Osteocyte (in vitro differentiated cells): ENCODE measurements around the gene PRSS36. TPM values are rescaled to one million over a fixed set of nuclear protein-coding genes. Genes with fewer than 3 reads are reported as not detected.
"Not testable (repeated sequence)": the region's sequence is repeated elsewhere in the genome, so short reads cannot be mapped to it uniquely, and the experiment has no call there.

ENCODE experiments used
- DNase-seq: peaks from one replicate; pipeline ENCODE4 v3.0.0; 2021; ENCODE audit warnings: mixed read lengths; ENCODE audit not compliant: unreplicated experiment; ENCODE audit errors: extremely low spot score
- H3K27ac Mint-ChIP-seq: one replicate; pipeline ENCODE4 v1.8.0; 2021; ENCODE audit warnings: mild to moderate bottlenecking, mixed read lengths; ENCODE audit not compliant: unreplicated experiment
- H3K27me3 Mint-ChIP-seq: one replicate; pipeline ENCODE4 v1.8.0; 2021; ENCODE audit warnings: mixed read lengths; ENCODE audit not compliant: unreplicated experiment
- H3K36me3 Mint-ChIP-seq: one replicate; pipeline ENCODE4 v1.8.0; 2021; ENCODE audit warnings: mixed read lengths; ENCODE audit not compliant: unreplicated experiment
- H3K4me1 Mint-ChIP-seq: one replicate; pipeline ENCODE4 v1.8.0; 2021; ENCODE audit warnings: mixed read lengths; ENCODE audit not compliant: unreplicated experiment
- H3K4me3 Mint-ChIP-seq: one replicate; pipeline ENCODE4 v1.8.0; 2021; ENCODE audit warnings: mild to moderate bottlenecking, moderate library complexity, mixed read lengths; ENCODE audit not compliant: unreplicated experiment
- H3K9me3 Mint-ChIP-seq: one replicate; pipeline ENCODE4 v1.8.0; 2021; ENCODE audit warnings: mixed read lengths; ENCODE audit not compliant: unreplicated experiment
- total RNA-seq: library from RNA; stranded (reverse); gene quantifications from 2 replicates; pipeline ENCODE4 v1.2.1, GENCODE V29; 2021
- TF ChIP-seq, protein P1 (sequence below): fragments of 200-600 bp; sonication (generic); IDR thresholded peaks from 2 replicates; pipeline ENCODE4 v1.5.0; 2021; ENCODE audit warnings: antibody characterized with exemption, mild to moderate bottlenecking, moderate library complexity

PRSS36 gene
- total RNA-seq, 1 donor from 2014 or later: 0.67 TPM

DNA sequence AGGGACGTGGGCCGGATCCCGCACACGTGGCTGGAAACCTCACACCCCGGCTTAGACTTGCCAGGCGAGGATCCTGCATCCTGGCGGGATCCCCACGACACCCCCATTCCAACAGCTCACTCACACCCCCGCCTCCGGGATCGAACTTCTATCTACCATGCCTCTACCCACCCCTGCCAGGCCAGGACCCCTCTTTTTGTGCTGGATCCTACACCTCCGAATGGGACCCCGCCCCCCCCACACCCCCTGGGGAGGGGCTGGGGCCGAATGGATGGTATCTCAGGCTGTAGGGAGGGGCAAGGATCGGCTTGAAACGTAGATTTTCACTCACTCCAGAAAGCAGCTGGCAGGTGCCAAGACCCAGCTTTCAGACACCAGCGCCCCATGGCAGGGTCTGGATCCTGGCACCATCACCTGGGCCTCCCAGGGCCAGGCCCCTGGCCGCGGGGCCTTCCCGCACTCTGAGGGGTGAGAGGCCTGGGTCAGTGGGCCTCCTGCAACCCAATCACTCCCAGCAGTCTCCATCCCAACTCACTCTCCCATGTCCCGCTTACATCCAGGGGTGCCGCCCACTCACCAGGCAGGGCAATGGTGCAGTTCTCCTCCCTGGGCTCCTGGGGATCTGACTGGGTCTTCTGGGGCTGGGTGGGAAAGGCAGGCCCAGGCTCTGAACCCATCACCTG lies 6.7 kb downstream of the PRSS36 start:
- peak overlapping the region; percentile 60 for H3K4me3 Mint-ChIP-seq
- DNase-seq: no peak
- peaks cover 16% of the 10 kb centered on the region for H3K4me1 Mint-ChIP-seq
- no peaks in the 10 kb centered on the region for H3K9me3 Mint-ChIP-seq
- H3K27me3 Mint-ChIP-seq: peaks cover 18% of the 10 kb centered on the region
- H3K27ac Mint-ChIP-seq: no peak overlapping the region
- TF ChIP-seq, protein P1, sequence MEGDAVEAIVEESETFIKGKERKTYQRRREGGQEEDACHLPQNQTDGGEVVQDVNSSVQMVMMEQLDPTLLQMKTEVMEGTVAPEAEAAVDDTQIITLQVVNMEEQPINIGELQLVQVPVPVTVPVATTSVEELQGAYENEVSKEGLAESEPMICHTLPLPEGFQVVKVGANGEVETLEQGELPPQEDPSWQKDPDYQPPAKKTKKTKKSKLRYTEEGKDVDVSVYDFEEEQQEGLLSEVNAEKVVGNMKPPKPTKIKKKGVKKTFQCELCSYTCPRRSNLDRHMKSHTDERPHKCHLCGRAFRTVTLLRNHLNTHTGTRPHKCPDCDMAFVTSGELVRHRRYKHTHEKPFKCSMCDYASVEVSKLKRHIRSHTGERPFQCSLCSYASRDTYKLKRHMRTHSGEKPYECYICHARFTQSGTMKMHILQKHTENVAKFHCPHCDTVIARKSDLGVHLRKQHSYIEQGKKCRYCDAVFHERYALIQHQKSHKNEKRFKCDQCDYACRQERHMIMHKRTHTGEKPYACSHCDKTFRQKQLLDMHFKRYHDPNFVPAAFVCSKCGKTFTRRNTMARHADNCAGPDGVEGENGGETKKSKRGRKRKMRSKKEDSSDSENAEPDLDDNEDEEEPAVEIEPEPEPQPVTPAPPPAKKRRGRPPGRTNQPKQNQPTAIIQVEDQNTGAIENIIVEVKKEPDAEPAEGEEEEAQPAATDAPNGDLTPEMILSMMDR: no peak
- no peaks in the 10 kb centered on the region for H3K36me3 Mint-ChIP-seq

DNA sequence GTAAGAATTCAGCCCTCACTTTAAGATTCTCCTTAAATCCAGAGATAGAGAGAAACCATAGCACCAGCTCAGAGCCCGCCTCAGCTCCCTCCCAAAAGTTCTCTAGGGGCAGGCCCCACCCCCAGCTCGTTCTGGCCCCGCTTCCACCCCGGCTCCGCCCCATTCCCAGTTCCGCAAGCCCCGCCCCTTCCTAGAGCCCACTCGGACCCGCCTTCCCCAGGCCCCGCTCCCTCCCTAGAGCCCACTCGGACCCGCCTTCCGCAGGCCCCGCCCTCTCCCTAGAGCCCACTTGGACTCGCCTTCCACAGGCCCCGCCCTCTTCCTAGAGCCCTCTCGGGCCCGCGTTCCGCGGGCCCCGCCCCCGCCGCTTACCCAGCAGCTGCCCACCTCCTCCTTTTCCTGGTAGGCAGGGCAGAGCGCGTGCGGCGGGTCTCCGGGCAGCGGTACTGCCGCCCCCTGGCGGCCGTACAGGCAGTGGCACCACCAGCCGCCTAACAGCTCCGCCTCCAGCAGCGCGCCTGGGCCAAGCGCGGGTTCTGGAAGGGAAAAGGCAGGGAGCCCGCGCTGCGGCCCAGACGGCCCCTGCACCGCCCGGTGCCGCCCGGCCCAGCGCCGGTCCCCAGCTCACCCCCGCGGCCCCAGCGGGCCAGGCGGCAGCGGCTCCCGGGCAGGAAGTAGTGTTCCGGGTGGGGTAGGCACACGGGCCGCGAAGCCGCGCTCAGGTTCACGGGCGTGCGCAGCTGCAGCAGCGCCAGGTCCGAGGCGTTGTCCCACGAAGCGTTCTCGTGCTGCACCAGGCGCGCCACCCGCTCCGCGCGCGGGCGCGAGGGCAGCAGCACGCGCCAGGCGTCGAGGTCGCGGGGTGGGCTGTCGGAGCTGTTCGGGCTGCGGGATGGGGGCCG lies 7.5 kb downstream of the PRSS36 start:
- Mint-ChIP-seq H3K27me3 (peaks cover 12% of the 10 kb centered on the region), H3K9me3 (no peaks in the 10 kb centered on the region), H3K4me3 (peak overlapping the region; percentile 72), H3K36me3 (no peaks in the 10 kb centered on the region), H3K27ac (peak overlapping the region; percentile 94), H3K4me1 (peaks cover 14% of the 10 kb centered on the region)
- TF ChIP-seq, protein P1: peak; percentile 97
- DNase-seq: peak; percentile 100

DNA sequence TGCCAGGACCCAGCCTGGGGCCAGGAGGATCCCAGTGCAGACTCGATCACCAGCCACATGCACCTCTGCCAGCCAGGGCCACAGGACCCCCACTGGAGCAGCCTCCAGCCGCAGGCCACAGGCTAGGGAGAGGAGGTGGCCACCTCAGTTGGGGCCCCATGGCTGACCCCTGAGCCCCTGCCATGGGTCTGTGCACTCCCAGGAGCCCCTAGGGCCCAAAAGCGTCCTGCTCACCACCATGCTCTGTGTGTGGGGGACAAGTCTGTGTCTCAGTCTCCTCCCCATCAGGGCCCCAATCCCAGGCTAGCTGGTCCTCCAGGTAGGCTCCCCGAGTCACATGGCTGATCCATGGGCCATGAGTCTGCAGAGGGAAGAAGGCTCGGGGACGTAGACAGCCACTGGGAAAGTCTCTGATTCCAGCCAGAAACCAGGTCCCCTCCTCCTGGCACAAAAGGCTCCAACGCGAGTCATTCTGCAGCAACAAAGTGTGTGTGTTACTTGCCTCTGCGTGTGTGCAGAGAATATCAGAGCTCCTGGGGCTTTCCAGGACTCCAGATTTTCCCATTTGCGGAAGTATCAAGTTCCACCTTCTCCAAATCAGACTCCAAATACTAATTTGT lies 8.3 kb downstream of the PRSS36 start:
- Mint-ChIP-seq H3K27me3 (peaks cover 5% of the 10 kb centered on the region), H3K27ac (peak overlapping the region; percentile 94), H3K9me3 (no peaks in the 10 kb centered on the region), H3K4me1 (peaks cover 14% of the 10 kb centered on the region), H3K4me3 (peak overlapping the region; percentile 72), H3K36me3 (no peaks in the 10 kb centered on the region)
- DNase-seq: no peak
- TF ChIP-seq, protein P1: no peak

DNA sequence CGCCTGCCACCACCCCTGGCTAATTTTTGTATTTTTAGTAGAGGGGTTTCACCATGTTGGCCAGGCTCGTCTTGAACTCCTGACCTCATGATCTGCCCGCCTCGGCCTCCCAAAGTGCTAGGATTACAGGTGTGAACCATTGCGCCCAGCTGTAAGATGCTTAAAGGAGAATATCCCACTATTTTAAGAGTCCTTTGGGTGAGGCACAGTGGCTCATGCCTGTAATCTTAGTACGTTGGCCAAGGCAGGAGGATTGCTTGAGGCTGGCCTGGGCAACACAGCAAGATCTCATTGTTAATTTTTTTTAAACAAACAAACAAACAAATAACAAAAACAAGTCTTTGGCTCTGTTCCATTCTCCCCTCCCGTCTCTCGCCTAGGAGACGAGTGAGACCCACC lies 8.8 kb downstream of the PRSS36 start:
- not testable (repeated sequence) for H3K9me3 Mint-ChIP-seq, H3K36me3 Mint-ChIP-seq, DNase-seq, H3K4me3 Mint-ChIP-seq, H3K27me3 Mint-ChIP-seq, H3K27ac Mint-ChIP-seq
- peaks cover 14% of the 10 kb centered on the region for H3K4me1 Mint-ChIP-seq

DNA sequence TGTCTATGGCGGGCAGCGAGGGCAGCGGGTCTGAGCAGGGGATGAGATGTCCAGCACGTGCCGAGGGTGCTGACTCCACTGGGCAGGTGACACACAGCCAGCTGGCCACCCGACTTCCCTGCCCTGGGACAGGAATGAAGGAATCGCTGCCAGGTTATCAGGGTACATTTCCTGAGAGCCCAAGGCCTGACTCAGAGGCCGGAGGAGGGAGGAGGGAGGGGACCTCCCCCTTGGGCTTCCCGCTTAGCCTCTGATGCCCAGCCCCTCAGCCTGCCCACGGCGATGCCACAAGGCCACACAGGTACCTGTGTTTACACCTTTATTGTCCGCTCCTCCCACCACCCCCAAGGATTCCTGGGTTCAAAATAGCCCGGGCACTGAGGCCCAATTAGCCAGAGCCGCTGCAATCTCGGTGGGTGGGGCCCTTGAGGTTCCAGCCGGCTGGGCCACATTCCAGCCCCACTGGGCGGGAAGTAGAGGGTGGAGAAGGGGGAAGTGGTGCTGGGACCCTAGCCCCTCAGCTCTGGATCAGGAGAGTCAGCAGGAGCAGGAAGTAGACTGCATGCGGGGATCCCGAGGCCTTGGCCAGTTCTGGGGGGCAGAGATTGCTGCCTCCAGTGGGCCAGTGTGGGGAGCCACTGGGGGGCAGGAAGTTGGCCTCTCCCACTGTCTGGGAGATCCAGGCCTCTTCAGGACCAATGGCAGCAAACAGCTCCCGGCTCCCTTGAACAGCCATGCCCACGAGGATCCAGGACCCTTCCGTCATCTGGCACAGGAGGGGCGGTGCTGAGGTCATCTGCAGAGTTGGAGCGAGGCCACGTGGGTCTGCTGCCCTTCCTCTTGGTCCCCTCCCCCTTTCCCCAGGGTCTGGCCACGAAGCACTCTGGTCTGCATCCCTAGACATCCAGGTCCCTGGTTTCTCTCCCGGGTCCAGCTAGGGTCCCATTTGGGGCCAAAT lies 11.0 kb downstream of the PRSS36 start:
- no peaks in the 10 kb centered on the region for H3K36me3 Mint-ChIP-seq
- TF ChIP-seq, protein P1: no peak
- DNase-seq: no peak
- H3K4me1 Mint-ChIP-seq: peaks cover 18% of the 10 kb centered on the region
- no peaks in the 10 kb centered on the region for H3K9me3 Mint-ChIP-seq
- H3K27me3 Mint-ChIP-seq: no peaks in the 10 kb centered on the region
- no peak overlapping the region for H3K27ac Mint-ChIP-seq
- no peak overlapping the region for H3K4me3 Mint-ChIP-seq

DNA sequence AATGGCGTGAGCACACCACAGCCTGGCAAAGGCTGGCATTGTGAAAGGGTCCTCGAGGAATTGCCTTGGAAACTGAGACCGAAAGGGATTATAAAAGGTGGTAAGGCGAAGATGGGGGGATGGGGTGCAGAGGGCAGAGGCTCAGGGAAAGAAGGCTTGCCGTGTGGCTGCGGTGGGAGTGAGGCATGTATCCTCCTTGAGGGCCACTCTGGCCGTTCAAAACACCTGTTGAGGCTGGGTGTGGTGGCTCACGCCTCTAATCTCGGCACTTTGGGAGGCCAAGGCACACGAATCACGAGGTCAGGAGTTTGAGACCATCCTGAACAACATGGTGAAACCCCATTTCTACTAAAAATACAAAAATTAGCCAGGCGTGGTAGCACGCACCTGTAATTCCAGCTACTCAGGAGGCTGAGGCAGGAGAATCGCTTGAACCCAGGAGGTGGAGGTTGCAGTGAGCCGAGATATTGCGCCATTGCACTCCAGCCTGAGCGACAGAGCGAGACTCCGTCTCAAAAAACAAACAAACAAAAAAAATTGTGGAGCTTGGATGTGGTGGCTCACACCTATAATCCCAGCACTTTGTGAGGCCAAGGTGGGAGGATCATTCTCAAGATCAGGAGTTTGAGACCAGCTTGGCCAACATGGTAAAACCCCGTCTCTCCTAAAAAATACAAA lies 12.9 kb downstream of the PRSS36 start:
- not testable (repeated sequence) for H3K9me3 Mint-ChIP-seq, H3K27me3 Mint-ChIP-seq, H3K4me3 Mint-ChIP-seq, H3K36me3 Mint-ChIP-seq, H3K27ac Mint-ChIP-seq, DNase-seq
- H3K4me1 Mint-ChIP-seq: peaks cover 18% of the 10 kb centered on the region
